H1 (cell line): ENCODE results near the gene CUX1. TPM values are rescaled to one million over a fixed set of nuclear protein-coding genes. Genes with fewer than 3 reads are reported as not detected.

Experiments used
- CEBPB ChIP-seq: IDR thresholded peaks from 2 replicates; pipeline ENCODE4 v1.6.1; 2012; ENCODE audit warnings: low read depth, low read length
- CREB1 ChIP-seq: IDR thresholded peaks from 2 replicates; pipeline ENCODE4 v1.6.1; 2012; ENCODE audit warnings: inconsistent platforms
- CTBP2 ChIP-seq: IDR thresholded peaks from 2 replicates; pipeline ENCODE4 v1.7.0; 2011; ENCODE audit warnings: borderline replicate concordance, mild to moderate bottlenecking, moderate library complexity, mixed read lengths, low read length; ENCODE audit not compliant: insufficient read depth, insufficient read length
- E2F6 ChIP-seq: IDR thresholded peaks from 2 replicates; pipeline ENCODE4 v1.6.1; 2012; ENCODE audit warnings: inconsistent platforms
- PHF8 ChIP-seq: fragments of 200-600 bp; sonication (generic); conservative IDR thresholded peaks from 2 replicates; pipeline ENCODE4 v1.7.1; 2012; ENCODE audit warnings: low read depth, mild to moderate bottlenecking, inconsistent platforms, low read length, moderate library complexity
- SP2 ChIP-seq: IDR thresholded peaks from 2 replicates; pipeline ENCODE4 v1.6.1; 2012; ENCODE audit warnings: mild to moderate bottlenecking, low read length, inconsistent platforms
- SP4 ChIP-seq: IDR thresholded peaks from 2 replicates; pipeline ENCODE4 v1.6.1; 2012; ENCODE audit warnings: low read length, inconsistent platforms
- polyA plus RNA-seq, 7 experiments: library from polyadenylated mRNA; depleted of rRNA in 3 of 7; stranded (reverse) in 5 of 7; unstranded in 2 of 7; fragments of >200 nt in 5 of 7; fragments of 200-250 nt in 2 of 7; gene quantifications; 1 replicate in 5 of 7; 2 replicates in 1 of 7; 4 replicates in 1 of 7; pipeline versions ENCODE4 v1.2.1 to v1.2.3, GENCODE V29; 2011 to 2013; ENCODE audit warnings: missing spikeins in 2 of 7, mixed read lengths in 2 of 7
- total RNA-seq: library from RNA; stranded (reverse); fragmentation: NEBNext Ultra II Directional; extraction: Animal tissue kit (Norgen Biotek cat#: 25700); gene quantifications from 2 replicates; pipeline ENCODE4 v1.2.1, GENCODE V29; 2021
- TF ChIP-seq, protein P1 (sequence below), 3 experiments: IDR thresholded peaks; 1 replicate in 2 of 3; 2 replicates in 1 of 3; pipeline versions ENCODE4 v1.5.1 to v1.6.1; 2011; ENCODE audit warnings: low read length in 3 of 3, mild to moderate bottlenecking in 3 of 3, inconsistent platforms in 2 of 3, low read depth in 1 of 3, moderate library complexity in 1 of 3; ENCODE audit not compliant: insufficient read depth in 1 of 3; ENCODE audit errors: control extremely low read depth in 1 of 3

Gene CUX1
- total and polyA plus RNA-seq, 2 of the 8 experiments (the other 6 are each of a cell fraction or from before 2014, with no cell fraction given) = 21.6 to 65.9 TPM

- TF ChIP-seq, protein P1, sequence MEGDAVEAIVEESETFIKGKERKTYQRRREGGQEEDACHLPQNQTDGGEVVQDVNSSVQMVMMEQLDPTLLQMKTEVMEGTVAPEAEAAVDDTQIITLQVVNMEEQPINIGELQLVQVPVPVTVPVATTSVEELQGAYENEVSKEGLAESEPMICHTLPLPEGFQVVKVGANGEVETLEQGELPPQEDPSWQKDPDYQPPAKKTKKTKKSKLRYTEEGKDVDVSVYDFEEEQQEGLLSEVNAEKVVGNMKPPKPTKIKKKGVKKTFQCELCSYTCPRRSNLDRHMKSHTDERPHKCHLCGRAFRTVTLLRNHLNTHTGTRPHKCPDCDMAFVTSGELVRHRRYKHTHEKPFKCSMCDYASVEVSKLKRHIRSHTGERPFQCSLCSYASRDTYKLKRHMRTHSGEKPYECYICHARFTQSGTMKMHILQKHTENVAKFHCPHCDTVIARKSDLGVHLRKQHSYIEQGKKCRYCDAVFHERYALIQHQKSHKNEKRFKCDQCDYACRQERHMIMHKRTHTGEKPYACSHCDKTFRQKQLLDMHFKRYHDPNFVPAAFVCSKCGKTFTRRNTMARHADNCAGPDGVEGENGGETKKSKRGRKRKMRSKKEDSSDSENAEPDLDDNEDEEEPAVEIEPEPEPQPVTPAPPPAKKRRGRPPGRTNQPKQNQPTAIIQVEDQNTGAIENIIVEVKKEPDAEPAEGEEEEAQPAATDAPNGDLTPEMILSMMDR (IDR thresholded peaks at IDR 0.05; ENCODE audit: control extremely low read depth in 1 of 3, insufficient read depth in 1 of 3, low read depth in 1 of 3, low read length in 3 of 3) = no peak
- TF ChIP-seq CTBP2 (no peak), CEBPB (no peak), E2F6 (no peak), PHF8 (no peak), SP2 (no peak), CREB1 (no peak), SP4 (no peak)
- TF ChIP-seq, all 59 proteins: peak for 0
These were observed 379.7 kb downstream of the CUX1 start (continued) for GRCh38 chr7:102197161-102197560.
